Psoas muscle (tissue), 8 donors: ENCODE measurements around the gene DCLK2. TPM values are rescaled to one million over a fixed set of nuclear protein-coding genes. Genes with fewer than 3 reads are reported as not detected.

Experiments
- ATAC-seq, 4 donors: fragments of 200-7000 bp; cut with Tn5 transposase; one replicate each; pipeline ENCODE4 v1.9.1; 2020; ENCODE audit warnings: moderate library complexity in 3 of 4, mild to moderate bottlenecking in 2 of 4
- DNase-seq, 2 donors: peaks; one replicate each; pipeline ENCODE4 v3.0.0-alpha.2; 2020
- H3K27ac ChIP-seq: fragments of 200-600 bp; one replicate; pipeline ENCODE4 v1.8.0; 2022
- H3K27me3 ChIP-seq, 3 donors: fragments of 200-600 bp in 1 of 3; one replicate each; pipeline versions ENCODE4 v1.6.1 to v1.8.0; 2013 to 2022; ENCODE audit warnings: low read length in 2 of 3, mild to moderate bottlenecking in 2 of 3, moderate library complexity in 1 of 3; ENCODE audit not compliant: insufficient read depth in 3 of 3
- H3K36me3 ChIP-seq, 2 donors: fragments of 200-600 bp in 1 of 2; one replicate each; pipeline versions ENCODE4 v1.6.1 to v1.8.0; 2013 to 2022; ENCODE audit warnings: low read depth in 1 of 2, mild to moderate bottlenecking in 1 of 2, moderate library complexity in 1 of 2; ENCODE audit not compliant: insufficient read depth in 1 of 2
- H3K4me1 ChIP-seq: fragments of 200-600 bp; one replicate; pipeline ENCODE4 v1.8.0; 2022
- H3K4me3 ChIP-seq: fragments of 200-600 bp; one replicate; pipeline ENCODE4 v1.8.0; 2022; ENCODE audit warnings: mild to moderate bottlenecking
- H3K9me3 ChIP-seq: fragments of 200-600 bp; one replicate; pipeline ENCODE4 v1.8.0; 2022
- WGBS, 3 donors: extraction: QIAGEN DNeasy Blood & Tissue Kit; methylation state at CpG; one replicate each; pipeline versions ENCODE4 v1.1.6 to v1.1.7; 2013; 5-methylcytosine and 5-hydroxymethylcytosine counted together
- intact Hi-C, 2 donors: fragments of 100-400 bp; cut with DNase I; formaldehyde crosslinking; loops; one replicate each; pipeline versions ENCODE4 v1.11.0 to v1.14.2; 2022
- polyA plus RNA-seq, 3 donors: library from polyadenylated mRNA; stranded (reverse); fragments of 200-250 nt; gene quantifications; one replicate each; pipeline ENCODE4 v1.2.3, GENCODE V29; 2013
- total RNA-seq, 4 donors: library from RNA; stranded (reverse); fragmentation: NEBNext Ultra II Directional in 2 of 4; extraction: Animal tissue kit (Norgen Biotek cat#: 25700) in 2 of 4; gene quantifications; one replicate each; pipeline versions ENCODE4 v1.2.1 to v1.2.4, GENCODE V29; 2021 to 2023
- TF ChIP-seq, protein P1 (sequence below): fragments of 200-600 bp; IDR thresholded peaks from one replicate; pipeline ENCODE4 v1.8.0; 2022; ENCODE audit warnings: antibody characterized with exemption
- donor health status: healthy with polysubstance abuse.
- donor health status: DM: no; HTN: no; CAD: no; lungs with moderate emphysema.
- donor health status: Bipolar disorder and iron deficiency.
- donor health status: healthy.
- donor health status: DM: yes; HTN: yes; CAD: no.
- donor health status: DM: no; HTN: no; CAD: no.
- donor health status: DM: no; HTN: no; CAD: no.
- donor health status: DM: yes; HTN: yes; CAD: no.

The DCLK2 gene
- total and polyA plus RNA-seq, 7 donors = 0.18 to 1.7 (median 0.78) TPM

DNA sequence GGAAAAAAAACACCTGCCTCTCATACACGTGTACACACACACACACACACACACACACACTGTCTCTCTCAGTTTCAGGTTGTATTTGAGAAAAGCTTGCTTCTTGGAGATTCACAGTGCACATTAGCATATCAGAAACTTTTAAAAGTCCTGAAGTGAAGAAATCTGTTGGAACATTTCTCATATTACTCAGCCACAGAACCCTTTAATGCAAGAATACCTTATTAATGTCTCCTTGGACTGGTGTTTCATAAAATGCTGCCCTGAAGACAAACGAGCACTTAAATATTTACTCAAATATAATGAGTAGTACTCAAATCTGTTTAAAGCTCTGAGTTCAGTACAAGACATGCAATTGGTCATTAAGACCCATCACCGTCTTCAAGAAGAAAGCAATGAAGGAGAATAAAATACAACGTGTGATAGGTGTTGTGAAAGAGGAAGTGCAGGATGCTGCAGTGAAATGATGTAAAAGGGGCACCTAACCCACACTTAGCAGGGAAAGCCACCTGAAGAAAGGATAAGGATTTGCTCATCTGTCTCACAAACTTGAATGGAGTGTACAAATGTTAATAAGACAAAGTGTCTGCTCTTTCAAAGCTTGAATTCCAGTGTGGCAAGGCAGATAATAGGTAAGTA is 57.0 kb downstream of the DCLK2 start:
- TF ChIP-seq, protein P1, sequence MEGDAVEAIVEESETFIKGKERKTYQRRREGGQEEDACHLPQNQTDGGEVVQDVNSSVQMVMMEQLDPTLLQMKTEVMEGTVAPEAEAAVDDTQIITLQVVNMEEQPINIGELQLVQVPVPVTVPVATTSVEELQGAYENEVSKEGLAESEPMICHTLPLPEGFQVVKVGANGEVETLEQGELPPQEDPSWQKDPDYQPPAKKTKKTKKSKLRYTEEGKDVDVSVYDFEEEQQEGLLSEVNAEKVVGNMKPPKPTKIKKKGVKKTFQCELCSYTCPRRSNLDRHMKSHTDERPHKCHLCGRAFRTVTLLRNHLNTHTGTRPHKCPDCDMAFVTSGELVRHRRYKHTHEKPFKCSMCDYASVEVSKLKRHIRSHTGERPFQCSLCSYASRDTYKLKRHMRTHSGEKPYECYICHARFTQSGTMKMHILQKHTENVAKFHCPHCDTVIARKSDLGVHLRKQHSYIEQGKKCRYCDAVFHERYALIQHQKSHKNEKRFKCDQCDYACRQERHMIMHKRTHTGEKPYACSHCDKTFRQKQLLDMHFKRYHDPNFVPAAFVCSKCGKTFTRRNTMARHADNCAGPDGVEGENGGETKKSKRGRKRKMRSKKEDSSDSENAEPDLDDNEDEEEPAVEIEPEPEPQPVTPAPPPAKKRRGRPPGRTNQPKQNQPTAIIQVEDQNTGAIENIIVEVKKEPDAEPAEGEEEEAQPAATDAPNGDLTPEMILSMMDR = no peak
- no peak for ATAC-seq
- H3K4me3 ChIP-seq = no peak overlapping the region
- WGBS, 3 donors = 69 to 81% (median 76%) methylated on average over 4 of the region's 4 CpGs
- H3K9me3 ChIP-seq = no peaks in the 10 kb centered on the region
- no peaks in the 10 kb centered on the region for H3K27me3 ChIP-seq
- no peaks in the 10 kb centered on the region for H3K36me3 ChIP-seq
- no peak for DNase-seq
- H3K4me1 ChIP-seq = no peaks in the 10 kb centered on the region
- intact Hi-C loops = no loop called here
- H3K27ac ChIP-seq = no peak overlapping the region

DNA sequence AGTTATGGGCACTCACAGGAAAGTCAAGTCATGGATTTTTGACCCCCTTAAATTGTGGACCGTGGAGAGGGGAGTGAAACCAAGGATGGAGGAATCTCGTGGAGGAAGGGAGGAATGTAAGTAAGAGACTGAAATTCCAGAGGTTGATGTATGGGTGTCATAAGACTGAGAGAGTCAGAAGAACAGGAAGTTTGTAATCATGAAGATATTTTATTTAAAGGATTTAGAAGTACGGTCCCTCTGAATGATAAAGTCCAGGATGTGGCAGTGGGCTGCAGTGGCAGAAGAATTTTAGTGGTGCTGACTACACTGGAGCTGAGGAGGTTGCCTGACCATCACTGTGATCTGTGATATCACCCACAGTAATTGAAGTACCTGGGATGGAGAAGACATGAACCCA is 57.8 kb downstream of the DCLK2 start:
- 80 to 81% (median 81%) methylated on average over 3 of the region's 3 CpGs for WGBS, 3 donors
- DNase-seq = no peak
- intact Hi-C loops = no loop called here

DNA sequence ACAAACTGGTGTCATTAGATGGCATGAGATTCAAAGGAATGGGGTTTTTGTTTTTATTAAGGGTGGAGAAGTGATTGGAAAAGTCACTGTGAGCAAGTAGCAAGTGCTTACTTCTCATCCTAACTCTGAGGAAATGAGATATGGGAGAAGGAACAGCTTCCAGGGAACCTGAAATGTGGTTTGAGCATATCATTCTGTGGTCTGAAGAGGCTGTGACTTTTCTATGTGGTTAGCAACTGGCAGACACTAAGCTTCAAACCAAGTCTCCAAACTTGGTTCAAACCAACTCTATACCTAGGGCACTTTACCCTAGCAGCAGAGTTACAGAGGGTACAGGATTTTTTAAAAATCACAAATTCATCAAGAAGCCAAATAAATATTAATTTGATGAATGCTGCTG is 58.2 kb downstream of the DCLK2 start:
- intact Hi-C loops = no loop called here
- H3K27ac ChIP-seq = no peak overlapping the region
- TF ChIP-seq, protein P1 = no peak

More for the DNA sequence above, 57.8 kb downstream of the DCLK2 start:
- H3K36me3 ChIP-seq = no peaks in the 10 kb centered on the region
- TF ChIP-seq, protein P1 = no peak
- no peak for ATAC-seq
- no peak overlapping the region for H3K27ac ChIP-seq
- no peaks in the 10 kb centered on the region for H3K4me1 ChIP-seq
- no peaks in the 10 kb centered on the region for H3K27me3 ChIP-seq
- H3K4me3 ChIP-seq = no peak overlapping the region
- H3K9me3 ChIP-seq = no peaks in the 10 kb centered on the region

DNA sequence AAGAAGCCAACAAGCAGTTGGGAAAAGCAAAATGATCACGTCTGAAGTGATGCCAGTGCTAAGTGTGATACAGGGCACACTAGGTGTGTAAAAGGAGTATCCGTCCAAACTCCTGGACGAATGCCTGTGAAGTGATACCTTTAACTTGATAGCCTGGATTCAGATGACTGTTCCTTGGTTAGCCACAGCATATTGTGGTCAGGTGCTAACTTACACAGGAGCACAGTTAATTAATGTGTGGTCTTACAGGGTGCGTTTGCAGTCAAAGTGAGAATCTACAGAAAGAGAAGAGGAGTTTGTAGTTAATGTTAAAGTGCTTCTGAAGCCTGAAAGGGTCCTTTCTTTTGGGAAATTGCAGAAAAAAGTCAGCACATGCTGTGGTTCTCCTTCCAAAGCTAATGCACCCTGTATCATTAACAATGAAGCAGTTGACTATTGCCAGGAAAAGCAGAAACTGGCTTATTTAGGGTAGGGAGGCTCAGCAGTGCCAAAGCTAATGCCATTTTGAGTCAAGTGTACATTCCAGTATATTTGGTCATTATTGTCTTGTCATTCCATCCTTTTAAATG is 61.1 kb downstream of the DCLK2 start:
- Histone ChIP-seq H3K27me3 (no peaks in the 10 kb centered on the region), H3K4me3 (no peak overlapping the region), H3K4me1 (no peaks in the 10 kb centered on the region), H3K36me3 (no peaks in the 10 kb centered on the region), H3K9me3 (peaks cover 8% of the 10 kb centered on the region), H3K27ac (no peak overlapping the region)
- ATAC-seq (no peak), DNase-seq (no peak)
- 46 to 69% (median 52%) methylated on average over 4 of the region's 4 CpGs for WGBS, 3 donors
- TF ChIP-seq, protein P1 = no peak
- intact Hi-C loops = no loop called here

More for the DNA sequence above, 58.2 kb downstream of the DCLK2 start:
- ATAC-seq (no peak), DNase-seq (no peak)
- Histone ChIP-seq H3K4me3 (no peak overlapping the region), H3K4me1 (no peaks in the 10 kb centered on the region), H3K36me3 (no peaks in the 10 kb centered on the region), H3K27me3 (no peaks in the 10 kb centered on the region), H3K9me3 (no peaks in the 10 kb centered on the region)
